HG03039 (cell line): Measurements from ENCODE around the gene ZPR1.
"Not testable (repeated sequence)": the region's sequence is repeated elsewhere in the genome, so short reads cannot be mapped to it uniquely, and the experiment has no call there.

Experiments
- ATAC-seq: cut with Tn5 transposase; IDR thresholded peaks from one replicate; pipeline ENCODE4 v1.9.1; 2021; ENCODE audit warnings: mild to moderate bottlenecking, moderate library complexity; ENCODE audit not compliant: unreplicated experiment

The ZPR1 gene

DNA sequence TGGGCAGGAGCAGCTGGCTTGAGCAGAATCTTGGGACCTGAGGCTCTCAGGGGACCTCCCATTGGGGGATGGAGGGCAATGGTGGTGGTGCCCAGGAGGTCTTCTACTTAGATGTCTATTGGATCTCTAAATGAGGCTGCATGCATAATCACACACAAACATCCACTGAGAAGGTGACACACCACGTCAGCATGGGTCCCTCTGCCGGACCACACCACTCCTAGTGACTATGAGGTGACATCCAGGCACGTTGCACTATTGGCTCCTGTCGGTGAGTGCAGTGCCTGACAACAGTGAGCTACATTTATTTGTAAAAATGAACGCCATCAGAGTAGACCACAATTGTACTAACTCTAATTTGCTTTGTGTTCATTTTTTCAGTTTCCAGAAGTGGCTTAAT is 37.6 kb upstream of the ZPR1 start:
- no peak for ATAC-seq

DNA sequence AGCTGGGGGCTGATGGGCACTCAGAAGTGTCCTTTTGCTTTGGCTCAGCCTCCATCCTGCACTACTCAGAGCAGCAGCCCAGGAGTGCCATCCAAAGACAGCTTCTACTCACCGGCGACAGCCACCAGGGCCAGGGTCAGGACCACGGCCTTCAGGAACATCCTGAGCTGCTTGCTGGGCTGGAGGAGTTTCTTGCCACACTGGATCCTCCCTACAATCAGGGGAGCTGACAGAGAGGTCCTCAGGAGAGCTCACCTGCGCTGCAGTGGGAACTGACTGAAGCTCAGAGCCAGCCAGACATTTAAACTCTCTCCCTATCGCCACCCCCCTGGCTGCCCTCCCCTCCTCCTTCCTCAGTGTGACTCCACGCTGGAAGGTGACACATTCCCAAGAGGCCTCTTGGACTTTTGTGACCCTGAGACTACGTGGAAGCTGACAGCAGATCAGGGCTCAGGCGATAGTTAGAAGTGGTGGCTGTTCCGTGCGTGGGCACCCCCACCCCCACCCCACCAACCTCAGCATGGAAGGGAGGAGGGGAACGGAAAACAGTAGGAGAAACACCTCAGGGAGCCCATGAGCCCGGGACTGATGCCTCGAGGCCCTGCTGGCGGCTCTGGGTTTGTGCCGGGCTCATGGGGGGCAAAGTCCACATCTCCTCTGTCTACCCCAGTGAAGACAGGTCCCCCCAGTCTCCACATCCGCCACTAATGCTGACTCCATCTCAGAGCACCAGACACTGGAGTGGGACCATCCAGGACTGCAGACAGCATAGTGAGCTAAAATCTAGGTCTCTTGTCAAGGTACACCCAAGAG is 35.4 kb upstream of the ZPR1 start, which contains the start of gene APOA4:
TSS of gene APOA4 (minus strand) at position 274 of the 813 bp plus-strand sequence. CDS start at position 161, 113 bp downstream.
- ATAC-seq = no peak

DNA sequence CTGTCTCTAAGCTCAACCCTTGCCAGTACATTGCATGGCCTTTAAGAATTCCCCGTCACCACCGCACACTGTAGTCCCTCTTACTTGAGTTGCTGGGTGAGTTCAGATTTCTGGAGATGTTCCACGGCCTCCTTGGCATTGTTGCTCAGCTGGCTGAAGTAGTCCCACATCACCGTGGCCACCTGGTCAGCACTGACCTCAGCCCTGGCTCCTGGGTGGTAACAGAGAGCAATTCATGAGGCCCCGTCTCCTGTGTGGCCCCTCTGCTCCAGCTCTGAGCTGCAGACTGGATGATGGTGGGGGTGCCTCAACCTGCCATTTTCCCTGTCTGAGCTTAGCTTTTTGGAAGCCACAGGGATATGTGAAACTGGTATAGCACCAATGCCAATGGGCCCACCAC is 34.8 kb upstream of the ZPR1 start:
- no peak for ATAC-seq

DNA sequence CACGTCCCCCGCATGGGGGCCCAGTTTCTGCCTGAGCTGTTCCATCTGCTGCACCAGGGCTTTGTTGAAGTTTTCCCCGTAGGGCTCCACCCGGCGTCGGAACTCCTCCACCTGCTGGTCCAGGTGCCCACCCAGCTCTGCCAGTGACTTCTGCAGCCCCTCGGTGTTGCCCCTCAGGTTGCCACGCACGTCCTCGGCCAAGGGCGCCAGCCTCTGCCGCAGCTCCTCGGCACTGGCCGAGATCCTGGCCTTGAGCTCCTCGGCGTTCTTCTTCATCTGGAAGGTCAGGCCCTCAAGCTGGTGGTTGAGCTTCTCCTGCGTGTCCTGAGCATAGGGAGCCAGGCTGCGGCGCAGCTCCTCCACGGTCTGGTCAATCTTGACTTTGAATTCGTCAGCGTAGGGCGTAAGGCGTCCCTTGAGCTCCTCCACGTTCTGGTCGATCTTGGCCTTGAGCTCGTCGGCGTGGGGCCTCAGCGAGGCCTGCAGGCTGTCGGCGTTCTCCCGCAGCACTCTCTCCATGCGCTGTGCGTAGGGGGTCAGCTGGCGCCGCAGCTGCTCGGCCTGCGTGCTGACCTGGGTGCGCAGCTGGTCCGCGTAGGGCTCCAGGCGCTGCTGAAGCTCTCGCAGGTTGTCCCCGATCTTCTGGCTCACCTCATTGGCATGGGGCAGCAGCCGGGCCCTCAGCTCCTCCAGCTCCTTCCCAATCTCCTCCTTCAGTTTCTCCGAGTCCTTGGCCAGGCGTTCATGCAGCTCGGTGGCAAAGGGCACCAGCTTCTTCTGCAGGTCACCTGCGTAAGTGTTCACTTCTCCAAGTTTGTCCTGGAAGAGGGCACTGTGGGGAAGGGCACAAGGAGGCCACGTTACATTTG is 33.5 kb upstream of the ZPR1 start:
- ATAC-seq = no peak

DNA sequence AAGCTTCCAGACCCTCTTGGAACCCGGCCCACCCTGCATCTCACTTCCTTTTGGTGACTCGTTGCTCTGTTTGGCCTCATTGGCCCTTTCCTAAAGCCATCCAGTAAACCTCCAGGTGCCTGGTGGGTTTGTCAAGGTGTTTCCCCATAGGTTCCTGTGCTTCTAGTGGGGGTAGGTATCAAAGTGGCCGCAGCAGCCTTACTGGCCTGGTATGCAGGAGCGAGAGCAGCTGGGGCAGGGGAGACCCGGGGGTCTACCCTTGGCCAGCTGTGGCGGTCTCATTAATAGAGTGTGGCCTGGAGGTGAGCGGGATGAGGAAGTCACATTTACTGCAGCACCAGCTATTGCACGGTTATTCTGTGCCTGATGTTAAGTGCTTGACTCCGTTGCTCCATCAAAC is 31.2 kb upstream of the ZPR1 start:
- no peak for ATAC-seq

DNA sequence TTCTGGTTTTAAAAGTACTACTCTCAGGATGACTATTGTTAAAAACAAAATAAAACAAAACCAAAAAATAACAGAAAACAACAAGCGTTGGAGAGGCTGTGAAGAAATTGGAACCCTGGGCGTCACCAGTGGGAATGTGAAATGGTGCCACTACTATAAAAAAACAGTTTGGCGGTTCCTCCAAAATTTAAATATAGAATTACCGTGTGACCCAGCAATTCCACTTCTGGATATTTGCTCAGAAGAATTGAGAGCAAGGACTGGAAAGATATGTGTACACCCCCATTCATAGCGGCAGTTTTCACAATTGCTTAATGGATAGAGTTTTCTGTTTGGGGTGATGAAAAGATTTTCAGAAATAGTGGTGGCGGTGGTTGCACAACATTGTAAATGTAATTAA is 26.7 kb upstream of the ZPR1 start:
- no peak for ATAC-seq

DNA sequence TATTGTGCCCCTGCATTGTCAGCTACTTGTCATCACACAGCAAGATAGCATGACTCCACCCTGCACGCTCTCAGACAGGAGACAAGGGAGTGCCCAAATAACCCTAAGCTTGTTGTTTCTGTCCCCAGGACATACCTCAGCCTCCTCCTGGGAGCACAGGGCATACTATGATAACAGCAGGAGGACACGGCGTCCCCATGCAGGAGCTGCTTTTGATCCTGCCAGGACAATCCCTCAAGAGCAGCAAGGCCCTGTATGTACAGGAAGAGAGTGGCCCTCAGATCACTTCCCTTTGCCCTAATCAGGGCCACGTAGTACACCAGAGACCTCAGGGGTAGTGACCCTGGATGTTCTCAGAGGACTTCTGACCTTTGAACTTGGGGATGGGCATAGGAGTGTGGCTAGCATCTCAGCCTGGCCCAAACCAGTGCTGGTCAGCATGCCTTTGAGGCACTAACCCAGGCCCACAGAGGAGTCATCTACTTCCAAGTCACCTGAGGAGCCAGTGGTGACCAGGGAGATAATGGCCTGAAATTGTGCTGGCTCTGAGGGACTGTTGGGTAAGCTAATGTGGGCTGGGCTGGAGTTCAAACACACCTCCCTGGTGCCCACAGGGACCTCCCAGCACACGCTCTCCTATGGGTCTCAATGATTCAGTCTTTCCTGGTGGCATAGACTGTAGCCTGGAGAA is 26.1 kb upstream of the ZPR1 start:
- ATAC-seq = no peak

DNA sequence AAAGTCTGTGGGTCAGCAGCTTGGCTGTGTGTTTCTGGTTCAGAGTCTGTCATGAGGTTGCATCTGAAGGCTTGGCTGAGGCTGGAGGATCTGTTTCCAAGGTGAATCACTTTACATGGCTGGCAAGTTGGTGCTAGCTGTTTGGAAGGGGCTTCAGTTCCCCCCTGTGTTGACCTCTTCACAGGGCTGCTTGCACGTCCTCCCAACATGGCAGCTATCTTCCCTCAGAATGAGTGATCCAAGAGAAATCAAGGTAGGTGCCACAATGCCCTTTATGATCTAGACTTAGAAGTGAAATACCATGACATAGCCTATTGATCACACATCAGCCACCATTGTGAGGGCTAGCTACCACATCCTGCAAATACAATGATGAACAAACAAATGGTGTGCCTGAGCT is 25.3 kb upstream of the ZPR1 start:
- no peak for ATAC-seq

DNA sequence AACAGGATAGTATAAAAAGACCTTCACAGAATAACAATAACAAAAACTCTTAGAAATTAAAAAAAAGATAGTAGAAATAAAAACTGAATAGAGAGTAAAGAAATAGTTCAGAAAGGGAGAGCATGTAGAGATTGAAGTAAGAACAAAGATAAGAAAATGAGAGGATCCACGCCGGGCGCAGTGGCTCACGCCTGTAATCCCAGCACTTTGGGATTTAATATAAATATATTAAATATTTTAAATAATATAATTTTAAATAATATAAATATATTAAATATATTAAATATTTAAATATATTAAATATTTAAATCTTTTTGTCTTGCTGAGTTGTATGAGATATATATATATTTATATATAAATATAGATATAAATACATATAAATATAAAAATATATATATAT is 24.3 kb upstream of the ZPR1 start:
- no peak for ATAC-seq

DNA sequence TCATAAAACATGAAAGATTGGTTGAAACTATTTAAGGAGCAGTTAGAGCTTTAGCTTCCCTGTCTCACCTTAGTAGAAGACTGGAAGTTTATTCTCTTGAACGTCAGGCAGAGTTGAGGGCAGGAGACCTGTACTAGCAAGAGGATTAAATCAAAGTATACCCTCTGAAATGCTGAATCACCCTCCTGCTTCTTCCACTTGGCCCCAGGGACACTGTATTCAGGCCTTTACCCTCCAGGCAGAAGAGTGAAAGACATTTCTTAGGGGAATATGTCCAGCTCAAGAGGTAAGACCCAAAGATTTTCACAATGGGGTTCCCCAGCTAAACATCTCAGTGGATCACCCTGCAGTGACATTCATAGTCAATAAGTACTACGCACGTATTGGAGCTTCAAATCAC is 23.4 kb upstream of the ZPR1 start:
- no peak for ATAC-seq

DNA sequence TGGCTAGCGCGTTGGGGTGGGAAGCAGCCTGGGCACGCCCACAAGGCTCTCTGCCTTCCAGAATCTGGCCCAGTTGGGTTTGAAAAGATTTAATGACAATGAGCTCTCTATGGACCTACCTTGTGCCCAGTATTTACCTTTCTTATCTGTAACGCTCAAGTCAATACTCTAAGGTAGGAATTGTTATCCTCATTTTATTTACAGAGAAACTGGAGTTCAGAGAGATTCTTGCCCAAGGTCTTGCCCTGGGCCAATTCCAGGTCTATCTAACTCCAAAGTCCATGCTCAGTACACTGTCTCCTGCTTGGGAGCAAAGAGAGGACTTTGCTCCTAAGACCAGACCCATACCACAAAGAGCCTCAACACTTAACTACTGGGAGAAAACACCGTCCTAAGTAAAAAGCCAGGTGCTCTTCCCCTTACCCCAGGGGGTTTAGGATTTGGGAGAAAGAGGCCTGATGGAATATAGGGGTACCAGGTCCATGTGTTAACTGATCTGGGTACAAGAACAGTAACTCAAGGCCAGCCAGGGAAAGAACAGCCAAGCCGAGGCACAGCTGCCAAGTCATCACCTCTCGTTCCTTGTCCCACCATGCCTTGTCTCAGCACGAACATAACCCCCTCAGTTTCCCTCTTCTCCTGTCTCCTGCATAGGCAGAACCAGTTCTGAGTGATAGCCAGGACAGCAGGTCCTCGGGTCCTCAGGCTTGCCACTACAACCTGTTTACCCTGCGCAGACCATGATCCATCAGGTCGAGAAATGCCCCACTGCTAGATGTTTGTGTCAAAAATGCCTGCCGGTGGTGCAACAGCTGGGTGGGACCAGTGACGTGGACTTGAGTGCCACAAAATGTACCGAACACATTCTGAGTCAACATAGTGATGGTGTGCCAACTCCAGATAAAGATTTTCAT is 20.7 kb upstream of the ZPR1 start:
- ATAC-seq = no peak

DNA sequence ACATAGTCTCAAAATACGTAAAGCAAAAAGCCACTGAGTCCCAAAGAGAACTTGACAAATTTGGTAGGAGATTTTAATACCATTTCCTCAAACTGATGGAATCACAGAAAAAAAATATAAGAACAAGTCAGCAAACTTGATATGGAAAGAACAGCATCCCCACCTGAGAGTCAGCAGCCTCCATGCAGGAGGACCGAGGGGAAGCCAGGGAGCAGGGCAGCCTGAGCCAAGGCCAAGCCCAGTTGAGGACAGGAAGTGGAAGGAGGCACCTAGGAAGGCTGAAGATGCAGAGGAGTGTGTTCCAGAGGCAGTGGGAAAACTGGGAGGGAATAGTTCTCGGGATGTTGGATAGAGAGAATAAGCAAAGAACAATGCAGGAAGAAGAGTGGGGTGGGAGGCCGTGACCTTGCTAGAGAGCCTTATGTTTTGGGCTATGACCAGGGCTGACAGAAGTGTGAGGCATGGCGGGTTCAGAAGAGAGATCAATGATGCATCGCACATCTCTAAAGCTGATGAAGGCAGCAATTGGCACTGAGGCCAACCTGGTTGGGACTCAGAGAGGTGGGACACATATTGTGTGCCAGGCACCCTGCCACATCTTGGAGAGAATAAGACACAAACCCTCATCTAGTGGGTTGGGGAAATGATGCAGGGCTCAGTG is 19.9 kb upstream of the ZPR1 start:
- ATAC-seq = no peak

DNA sequence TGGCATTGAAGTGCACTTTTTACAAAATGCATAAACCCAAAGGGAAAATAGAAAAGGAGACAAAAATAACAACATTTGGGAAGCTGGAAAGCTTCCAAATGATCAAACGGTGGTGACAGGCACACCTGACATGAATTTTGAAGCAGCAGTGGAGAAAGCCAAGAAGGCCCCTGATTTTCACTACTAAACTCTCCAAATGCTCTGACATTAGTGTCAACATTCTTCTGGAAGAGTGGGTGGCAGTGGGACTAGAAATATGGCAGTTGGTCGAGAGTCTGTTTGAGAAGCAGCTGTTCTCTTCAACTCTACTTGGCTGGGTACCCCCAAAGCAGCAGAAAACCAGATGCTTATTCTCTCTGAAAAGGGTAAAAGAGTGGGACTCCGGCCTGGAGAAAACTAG is 16.2 kb upstream of the ZPR1 start:
- no peak for ATAC-seq

DNA sequence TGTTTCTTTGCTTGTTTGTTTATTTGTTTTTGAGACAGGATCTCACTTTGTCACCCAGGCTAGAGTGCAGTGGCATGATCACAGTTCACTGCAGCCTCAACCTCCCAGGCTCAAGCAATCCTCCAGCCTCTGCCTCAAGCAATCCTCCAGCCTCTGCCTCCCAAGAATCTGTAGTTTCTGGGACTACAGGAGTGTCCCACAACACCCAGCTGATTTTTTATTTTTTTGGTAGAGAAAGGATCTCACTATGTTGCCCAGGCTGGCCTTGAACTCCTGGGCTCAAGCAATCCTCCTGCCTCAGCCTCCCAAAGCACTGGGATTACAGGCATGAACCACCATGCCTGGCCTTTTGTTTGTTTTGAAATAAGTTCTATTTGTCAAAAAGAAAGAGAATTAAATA is 13.8 kb upstream of the ZPR1 start:
- not testable (repeated sequence) for ATAC-seq

DNA sequence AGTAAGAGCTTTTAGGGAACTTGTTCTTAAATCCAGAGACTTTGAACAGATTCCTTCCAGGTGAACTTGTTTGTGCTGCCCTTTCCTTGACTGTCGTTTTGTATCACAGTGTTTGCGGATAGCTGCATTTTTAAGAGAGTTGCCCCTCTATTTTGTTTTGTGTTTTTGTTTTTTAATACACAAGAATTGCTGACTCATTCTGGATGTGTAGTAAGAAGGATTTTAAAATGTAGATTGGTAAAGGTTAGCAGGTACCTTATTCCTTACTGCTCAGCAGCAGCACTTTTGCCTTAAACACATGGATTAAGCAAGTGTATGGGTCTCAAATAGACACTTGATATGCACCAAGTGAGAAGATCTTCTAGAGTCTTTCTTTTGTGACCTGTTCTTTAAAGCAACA is 12.8 kb upstream of the ZPR1 start:
- ATAC-seq = no peak

DNA sequence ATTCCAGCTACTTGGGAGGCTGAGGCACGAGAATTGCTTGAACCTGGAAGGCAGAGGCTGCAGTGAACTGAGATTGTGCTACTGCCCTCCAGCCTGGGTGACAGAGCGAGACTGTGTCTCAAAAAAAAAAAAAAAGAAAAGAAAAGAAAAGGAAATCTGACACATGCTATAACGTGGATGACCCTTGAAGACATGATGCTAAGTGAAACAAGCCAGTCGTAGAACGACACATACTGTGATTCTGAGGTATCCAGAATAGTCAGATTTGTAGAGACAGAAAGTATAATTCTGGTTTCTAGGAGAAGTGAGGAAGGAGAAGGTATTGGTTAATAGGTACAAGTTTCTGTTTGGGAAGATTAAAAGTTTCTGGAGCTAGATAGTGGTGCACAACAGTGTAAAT is 10.5 kb upstream of the ZPR1 start:
- ATAC-seq = no peak

DNA sequence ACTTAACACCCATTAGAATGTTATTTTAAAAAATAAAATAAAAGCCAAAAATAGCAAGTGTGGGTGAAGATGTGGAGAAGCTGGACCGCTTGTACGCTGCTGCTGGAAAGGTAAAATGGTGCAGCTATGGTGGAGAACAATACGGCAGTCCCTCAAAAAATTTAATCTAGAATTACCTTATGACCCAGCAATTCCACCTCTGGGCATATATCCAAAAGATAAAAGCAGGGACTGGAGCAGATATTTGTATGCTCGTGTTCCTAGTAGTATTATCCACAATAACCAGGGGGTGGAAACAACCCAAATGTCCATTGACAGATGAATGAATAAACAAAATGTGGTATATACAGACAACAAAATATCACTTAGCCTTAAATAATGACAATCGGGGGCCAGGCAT is 10.0 kb upstream of the ZPR1 start:
- ATAC-seq = no peak

DNA sequence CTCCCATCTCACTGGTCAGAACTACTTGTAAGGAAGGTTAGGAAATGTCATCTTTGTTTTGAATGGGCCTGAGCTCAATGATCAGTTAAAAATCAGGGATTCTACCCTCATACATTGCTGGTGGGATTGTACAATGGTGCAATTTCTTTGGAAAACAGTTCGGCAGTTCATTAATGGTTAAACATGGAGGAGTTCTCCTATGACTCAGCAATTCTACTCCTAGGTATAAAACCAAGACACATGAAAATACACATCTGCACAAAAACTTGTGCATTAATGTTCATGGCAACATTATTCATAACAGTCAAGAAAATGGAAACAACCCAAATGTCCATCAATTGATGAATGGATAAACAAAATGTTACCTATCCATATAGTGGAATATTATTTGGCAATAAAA is 8.7 kb upstream of the ZPR1 start:
- ATAC-seq = no peak

DNA sequence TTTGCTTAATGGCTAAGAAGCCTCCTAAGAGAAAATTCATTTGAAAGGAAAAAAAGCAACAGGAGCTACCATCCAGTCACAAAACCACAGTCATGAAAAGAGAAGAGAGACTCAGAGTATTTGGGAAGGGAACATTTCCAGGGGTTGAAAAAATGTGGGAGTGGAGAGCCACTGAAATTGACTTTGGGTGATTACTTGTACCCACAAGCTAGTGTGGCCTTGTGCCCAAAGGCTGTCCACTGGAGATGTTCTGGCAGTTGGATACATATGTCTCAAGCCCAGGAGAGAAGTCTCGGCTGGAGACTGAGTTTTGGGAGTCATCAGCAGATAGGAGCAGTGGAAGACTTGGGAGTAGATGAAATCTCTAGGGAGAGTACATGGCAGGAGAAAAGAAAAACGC is 7.0 kb upstream of the ZPR1 start:
- no peak for ATAC-seq

DNA sequence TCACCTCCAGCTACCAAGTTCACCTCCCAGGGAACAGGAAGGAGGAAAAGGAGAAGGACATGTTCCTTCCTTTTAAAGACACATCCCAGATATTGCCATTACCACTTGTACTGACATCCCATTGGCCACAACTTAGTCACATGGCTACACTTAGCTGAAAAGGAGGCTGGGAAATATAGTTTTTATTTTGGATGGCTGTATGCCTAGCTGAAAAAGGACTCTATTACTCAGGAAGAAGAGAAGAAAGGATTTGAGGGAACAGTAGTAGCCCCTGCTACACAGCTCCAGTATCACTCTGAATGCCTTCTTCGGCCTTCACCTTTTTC is 5.9 kb upstream of the ZPR1 start:
- ATAC-seq = no peak
